ENCODE measurements around the gene HTR6. TPM values are rescaled to one million over a fixed set of nuclear protein-coding genes. Genes with fewer than 3 reads are reported as not detected.

Gene HTR6
- total RNA-seq, 1 donor = 0.09 TPM

- H3K4me3 ChIP-seq (ENCODE audit: low read depth, low read length) = no peak overlapping the region
- TF ChIP-seq CTCF (IDR thresholded peaks at IDR 0.05; ENCODE audit: insufficient read depth, low read length) = no peak
- DNase-seq (ENCODE audit: low read depth) = no peak
Observed at GRCh38 chr1:19656780-19657466, 7.8 kb upstream of the HTR6 start.

- no peak for DNase-seq (ENCODE audit: low read depth)
Observed at GRCh38 chr1:19657511-19657910, 7.2 kb upstream of the HTR6 start.

GRCh38 chr1:19658186-19658585 lies 6.5 kb upstream of the HTR6 start:
- no peak overlapping the region for H3K4me3 ChIP-seq (ENCODE audit: low read depth, low read length)
- no peak for TF ChIP-seq CTCF (IDR thresholded peaks at IDR 0.05; ENCODE audit: insufficient read depth, low read length)
- DNase-seq (ENCODE audit: low read depth) = no peak

More at GRCh38 chr1:19657511-19657910, 7.2 kb upstream of the HTR6 start:
- H3K4me3 ChIP-seq (ENCODE audit: low read depth, low read length) = no peak overlapping the region
- TF ChIP-seq CTCF (IDR thresholded peaks at IDR 0.05; ENCODE audit: insufficient read depth, low read length) = no peak

GRCh38 chr1:19661721-19662228 lies 2.9 kb upstream of the HTR6 start:
- TF ChIP-seq CTCF (IDR thresholded peaks at IDR 0.05; ENCODE audit: insufficient read depth, low read length) = peak; percentile 65
- DNase-seq (ENCODE audit: low read depth) = peak; percentile 79
- H3K4me3 ChIP-seq (ENCODE audit: low read depth, low read length) = no peak overlapping the region

GRCh38 chr1:19662313-19662712 lies 2.4 kb upstream of the HTR6 start:
- TF ChIP-seq CTCF (IDR thresholded peaks at IDR 0.05; ENCODE audit: insufficient read depth, low read length) = no peak
- no peak for DNase-seq (ENCODE audit: low read depth)

GRCh38 chr1:19665186-19665495 lies 466 bp downstream of the HTR6 start:
- DNase-seq (ENCODE audit: low read depth) = no peak
- no peak for TF ChIP-seq CTCF (IDR thresholded peaks at IDR 0.05; ENCODE audit: insufficient read depth, low read length)
- H3K4me3 ChIP-seq (ENCODE audit: low read depth, low read length) = no peak overlapping the region

More at GRCh38 chr1:19662313-19662712, 2.4 kb upstream of the HTR6 start:
- H3K4me3 ChIP-seq (ENCODE audit: low read depth, low read length) = no peak overlapping the region
